NT2/D1 (cell line): ENCODE data around the gene RAB37.

Experiments
- DNase-seq: peaks from one replicate; pipeline ENCODE4 v3.0.0-alpha.2; 2011; ENCODE audit warnings: low read depth, low spot score
- H3K27me3 ChIP-seq: 2 replicates; pipeline ENCODE4 v1.6.0; 2011; ENCODE audit warnings: mild to moderate bottlenecking; ENCODE audit not compliant: insufficient read length, insufficient read depth
- H3K36me3 ChIP-seq: 2 replicates; pipeline ENCODE4 v1.6.1; 2011; ENCODE audit warnings: mild to moderate bottlenecking, low read length, mixed read lengths; ENCODE audit not compliant: insufficient read depth, insufficient read length
- H3K4me1 ChIP-seq: 2 replicates; pipeline ENCODE4 v1.5.1; 2011; ENCODE audit not compliant: insufficient read depth, insufficient read length
- H3K4me3 ChIP-seq: 2 replicates; pipeline ENCODE4 v1.5.1; 2011; ENCODE audit warnings: low read depth; ENCODE audit not compliant: insufficient read length
- H3K9ac ChIP-seq: 2 replicates; pipeline ENCODE4 v1.6.0; 2011; ENCODE audit warnings: low read depth; ENCODE audit not compliant: insufficient read length
- H3K9me3 ChIP-seq: 2 replicates; pipeline ENCODE4 v1.5.1; 2011; ENCODE audit warnings: mild to moderate bottlenecking, low read length; ENCODE audit not compliant: insufficient read depth
- SUZ12 ChIP-seq: IDR thresholded peaks from 2 replicates; pipeline ENCODE4 v1.6.1; 2011; ENCODE audit not compliant: insufficient read length, insufficient read depth; ENCODE audit errors: extremely low read depth
- YY1 ChIP-seq: IDR thresholded peaks from 2 replicates; pipeline ENCODE4 v1.6.1; 2011; ENCODE audit not compliant: insufficient read length, insufficient read depth
- ZNF274 ChIP-seq: IDR thresholded peaks from 2 replicates; pipeline ENCODE4 v1.6.1; 2011; ENCODE audit warnings: mild to moderate bottlenecking, low read depth, low read length

RAB37 gene

DNA sequence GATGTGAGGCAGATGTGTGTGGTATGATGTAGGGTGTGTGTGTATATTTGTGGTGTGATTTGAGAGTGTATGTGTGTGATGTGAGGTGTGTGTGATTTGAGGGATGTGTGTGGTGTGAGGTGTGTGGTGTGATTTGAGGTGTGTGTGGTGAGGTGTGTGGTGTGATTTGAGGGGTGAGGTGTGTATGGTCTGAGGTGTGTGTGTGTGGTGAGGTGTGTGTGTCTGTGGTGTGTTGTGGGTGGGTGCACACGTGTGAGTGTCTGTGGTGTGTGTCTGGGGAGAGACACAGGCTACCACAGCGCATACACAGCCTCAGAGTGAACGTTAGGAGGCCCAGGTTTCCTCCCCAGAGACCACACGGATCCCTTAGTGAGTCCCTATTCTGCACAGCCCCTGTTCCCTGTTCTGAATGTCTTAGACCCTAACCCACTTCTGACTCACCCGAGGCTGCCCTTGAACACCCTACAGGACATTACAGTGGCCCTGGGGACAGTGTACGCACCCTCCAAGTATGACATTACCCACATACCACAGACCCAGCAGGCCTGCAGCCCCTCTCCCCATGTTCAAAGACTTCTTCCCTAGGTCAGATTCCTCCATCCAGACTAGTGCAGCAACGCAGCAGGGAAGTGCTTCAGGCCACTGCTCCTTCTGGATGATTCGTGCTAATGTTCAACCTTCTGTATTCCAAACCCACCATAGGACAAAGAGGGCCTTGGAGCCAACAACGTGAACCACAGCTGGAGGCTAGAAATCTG, 3.5 kb upstream of the RAB37 start:
- Histone ChIP-seq H3K4me3 (no peak overlapping the region), H3K27me3 (peaks cover 14% of the 10 kb centered on the region), H3K9ac (no peak overlapping the region), H3K9me3 (peaks cover 5% of the 10 kb centered on the region), H3K4me1 (peaks cover 4% of the 10 kb centered on the region), H3K36me3 (no peaks in the 10 kb centered on the region)
- no peak for TF ChIP-seq ZNF274
- TF ChIP-seq SUZ12, result no peak
- TF ChIP-seq YY1, result no peak
- no peak for DNase-seq

DNA sequence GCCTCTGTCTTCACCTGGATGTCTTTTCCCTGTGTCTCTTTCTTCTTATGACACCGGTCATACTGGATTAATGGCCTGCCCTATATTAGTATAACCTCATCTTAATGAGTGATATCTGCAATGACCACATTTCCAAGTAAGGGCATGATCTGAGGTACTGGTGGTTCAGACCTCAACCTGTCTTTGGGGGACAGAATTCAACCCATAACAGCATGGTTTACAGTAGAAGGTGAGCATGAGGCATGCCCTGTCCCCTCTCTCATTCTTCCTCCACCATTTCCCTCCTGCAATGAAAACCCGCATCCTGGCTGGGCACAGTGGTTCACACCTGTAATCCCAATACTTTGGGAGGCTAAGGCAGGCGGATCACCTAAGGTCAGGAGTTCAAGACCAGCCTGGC, 2.8 kb upstream of the RAB37 start:
- H3K36me3 ChIP-seq, result no peaks in the 10 kb centered on the region
- H3K4me1 ChIP-seq, result peaks cover 8% of the 10 kb centered on the region
- H3K9ac ChIP-seq, result no peak overlapping the region
- H3K9me3 ChIP-seq, result no peaks in the 10 kb centered on the region
- H3K4me3 ChIP-seq, result no peak overlapping the region
- DNase-seq, result no peak
- no peak for TF ChIP-seq YY1
- no peak for TF ChIP-seq ZNF274
- TF ChIP-seq SUZ12, result no peak
- peaks cover 14% of the 10 kb centered on the region for H3K27me3 ChIP-seq

DNA sequence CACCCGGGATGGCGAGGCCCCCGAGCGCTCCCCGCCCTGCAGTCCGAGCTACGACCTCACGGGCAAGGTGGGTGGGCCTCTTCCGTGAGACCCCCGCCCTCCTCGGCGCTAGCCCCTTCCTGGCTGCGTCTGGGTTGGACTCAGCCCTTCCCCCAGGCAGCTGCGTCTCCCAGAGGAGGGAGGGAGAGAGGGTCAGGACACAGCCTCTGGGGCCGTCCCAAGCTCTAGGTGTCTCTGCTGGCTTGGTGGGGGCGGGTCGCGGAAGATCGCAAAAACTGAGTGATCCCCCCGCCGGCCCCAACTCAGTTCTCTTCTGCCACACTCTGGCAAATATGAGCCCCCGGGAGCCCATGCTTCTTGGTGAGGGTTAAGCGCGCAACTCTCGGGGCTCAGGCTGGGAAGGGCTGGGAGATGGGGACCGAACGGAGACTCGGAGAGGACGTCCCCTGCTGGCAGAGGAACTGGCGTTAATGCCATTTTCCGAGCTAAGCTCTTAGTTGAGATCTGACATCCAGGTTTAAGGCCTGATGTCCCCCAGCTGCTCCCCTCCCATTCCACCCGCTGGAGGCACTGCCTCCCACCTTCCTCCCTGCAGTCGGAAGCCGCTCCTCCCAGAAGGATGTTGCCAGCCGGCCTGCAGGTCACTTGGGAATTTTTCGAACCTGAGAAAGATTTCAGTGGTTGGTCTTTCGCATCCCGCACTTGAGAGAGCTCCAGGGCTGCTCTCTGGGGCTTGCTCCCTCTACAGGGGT, 419 bp downstream of the RAB37 start:
- Histone ChIP-seq H3K4me3 (peak overlapping the region; percentile 57), H3K9ac (peak overlapping the region; percentile 80), H3K9me3 (no peaks in the 10 kb centered on the region), H3K4me1 (peaks cover 8% of the 10 kb centered on the region), H3K27me3 (peaks cover 13% of the 10 kb centered on the region), H3K36me3 (no peaks in the 10 kb centered on the region)
- TF ChIP-seq ZNF274 (no peak), SUZ12 (no peak), YY1 (no peak)
- DNase-seq, result no peak

DNA sequence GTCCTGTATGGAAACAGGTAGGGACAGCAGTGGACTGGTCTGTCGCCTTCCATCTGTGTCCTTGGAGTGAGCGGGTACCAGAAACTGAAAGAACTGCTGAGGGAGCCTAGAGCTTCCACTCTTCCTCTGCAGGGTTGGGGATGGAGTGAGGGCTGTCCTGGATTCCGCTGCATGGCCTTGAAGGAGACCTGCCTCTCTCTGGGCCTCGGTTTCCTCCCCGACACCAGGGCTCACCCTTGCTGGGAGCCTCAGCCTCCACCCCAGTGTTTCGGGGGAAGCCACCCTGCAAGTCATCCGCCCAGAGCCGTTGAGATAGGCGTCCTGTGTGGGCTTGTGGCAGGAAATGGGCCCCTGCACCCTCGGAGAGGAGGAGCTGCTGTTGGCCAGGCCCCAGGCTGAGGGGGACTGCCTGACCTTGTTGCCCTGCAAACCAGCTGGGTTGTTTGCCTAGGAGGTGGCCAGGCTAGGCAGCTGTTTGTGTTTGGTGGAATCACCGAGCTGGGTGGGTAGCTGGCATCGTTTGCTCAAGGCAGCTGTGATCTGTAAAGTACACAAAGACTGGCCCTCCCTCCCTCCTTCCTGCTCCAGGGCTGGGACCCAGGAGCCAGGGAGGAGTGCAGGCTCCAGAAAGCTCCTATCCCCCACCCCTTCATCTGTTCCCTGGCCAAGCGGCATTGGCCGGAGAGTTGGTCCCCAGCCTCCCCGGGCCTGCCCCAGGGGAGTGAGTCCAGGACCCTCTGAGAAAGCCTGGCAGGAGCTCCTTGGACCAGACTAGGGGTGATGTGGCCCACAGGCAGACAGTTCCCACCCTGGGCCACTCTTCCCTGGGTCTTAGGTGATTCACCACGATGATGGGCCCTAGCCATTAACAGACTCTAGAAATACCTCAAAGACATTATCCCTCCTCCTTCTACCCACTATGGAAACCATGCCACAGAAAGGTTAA, 1.3 kb downstream of the RAB37 start:
- Histone ChIP-seq H3K9ac (peak overlapping the region; percentile 80), H3K4me3 (peak overlapping the region; percentile 57), H3K36me3 (no peaks in the 10 kb centered on the region), H3K9me3 (no peaks in the 10 kb centered on the region), H3K27me3 (peaks cover 11% of the 10 kb centered on the region), H3K4me1 (peaks cover 8% of the 10 kb centered on the region)
- TF ChIP-seq SUZ12 (no peak), YY1 (no peak), ZNF274 (no peak)
- no peak for DNase-seq

DNA sequence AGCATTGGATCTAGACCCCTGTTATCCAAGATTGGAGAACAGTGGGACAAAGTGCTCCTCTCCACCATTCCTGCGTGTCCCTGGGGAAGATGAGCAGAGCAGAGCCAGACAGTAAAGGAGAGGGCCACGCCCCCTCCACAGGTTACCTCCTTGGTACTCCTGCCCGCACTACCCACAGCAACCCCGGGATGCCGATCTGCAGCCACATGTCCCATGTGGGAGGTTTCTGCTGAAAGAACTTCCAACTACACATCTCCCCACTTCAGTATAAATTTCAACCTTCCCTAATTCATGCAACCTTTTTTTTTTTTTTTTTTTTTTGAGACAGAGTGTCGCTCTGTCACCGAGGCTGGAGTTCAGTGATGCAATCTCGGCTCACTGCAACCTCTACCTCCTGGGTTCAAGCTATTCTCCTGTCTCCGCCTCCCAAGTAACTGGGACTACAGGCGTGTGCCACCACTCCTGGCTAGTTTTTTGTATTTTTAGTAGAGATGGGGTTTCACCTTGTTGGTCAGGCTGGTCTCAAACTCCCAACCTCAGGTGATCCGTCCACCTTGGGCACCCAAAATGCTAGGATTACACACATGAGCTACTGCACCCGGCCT, 2.3 kb downstream of the RAB37 start:
- H3K9ac ChIP-seq, result no peak overlapping the region

DNA sequence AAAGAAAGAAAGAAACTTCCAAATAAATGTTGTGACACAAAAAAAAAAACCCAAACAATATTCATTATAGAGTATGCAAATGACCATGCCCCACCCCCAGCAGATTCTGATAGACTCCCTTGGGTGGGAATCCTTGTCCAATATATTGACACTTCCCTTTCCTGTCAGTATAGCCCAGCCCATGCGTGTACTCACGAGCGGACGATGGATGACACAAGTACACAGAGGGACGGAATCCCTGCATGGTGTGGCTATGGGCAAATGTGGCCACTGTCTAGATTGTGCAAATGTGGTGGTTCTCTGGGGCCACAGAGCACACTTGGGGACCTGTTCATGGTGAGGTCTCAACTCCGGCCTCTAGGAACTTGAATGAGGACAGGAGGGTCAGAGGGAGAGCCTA, 3.1 kb downstream of the RAB37 start:
- H3K9ac ChIP-seq, result no peak overlapping the region
- peaks cover 11% of the 10 kb centered on the region for H3K4me1 ChIP-seq
- no peak for DNase-seq
- no peak overlapping the region for H3K4me3 ChIP-seq
- H3K27me3 ChIP-seq, result peaks cover 5% of the 10 kb centered on the region
- no peaks in the 10 kb centered on the region for H3K9me3 ChIP-seq
- H3K36me3 ChIP-seq, result no peaks in the 10 kb centered on the region
- TF ChIP-seq SUZ12 (no peak), ZNF274 (no peak), YY1 (no peak)

More for the DNA sequence above, 2.3 kb downstream of the RAB37 start:
- Histone ChIP-seq H3K4me1 (peaks cover 8% of the 10 kb centered on the region), H3K27me3 (peaks cover 5% of the 10 kb centered on the region), H3K36me3 (no peaks in the 10 kb centered on the region), H3K4me3 (no peak overlapping the region), H3K9me3 (no peaks in the 10 kb centered on the region)
- TF ChIP-seq ZNF274 (no peak), YY1 (no peak), SUZ12 (no peak)
- no peak for DNase-seq
